ENCODE data around the gene C2orf92. TPM values are rescaled to one million over a fixed set of nuclear protein-coding genes. Genes with fewer than 3 reads are reported as not detected.

The C2orf92 gene
- total and polyA plus RNA-seq, 12 donors, result 0.83 to 25.4 (median 2.9) TPM

- Histone ChIP-seq H3K27ac (peak overlapping the region in 1 of 10 donors; percentile 49), H3K27me3 (no peaks in the 10 kb centered on the region), H3K9me3 (no peaks in the 10 kb centered on the region), H3K4me3 (no peak overlapping the region), H3K36me3 (peaks cover 0 to 11% (median 0%) of the 10 kb centered on the region in 9 donors), H3K4me1 (peaks cover 0 to 32% (median 10%) of the 10 kb centered on the region in 9 donors)
- ATAC-seq, result peak in 3 of 8 donors; percentile 6 to 9 (median 8)
- TF ChIP-seq, protein P1, sequence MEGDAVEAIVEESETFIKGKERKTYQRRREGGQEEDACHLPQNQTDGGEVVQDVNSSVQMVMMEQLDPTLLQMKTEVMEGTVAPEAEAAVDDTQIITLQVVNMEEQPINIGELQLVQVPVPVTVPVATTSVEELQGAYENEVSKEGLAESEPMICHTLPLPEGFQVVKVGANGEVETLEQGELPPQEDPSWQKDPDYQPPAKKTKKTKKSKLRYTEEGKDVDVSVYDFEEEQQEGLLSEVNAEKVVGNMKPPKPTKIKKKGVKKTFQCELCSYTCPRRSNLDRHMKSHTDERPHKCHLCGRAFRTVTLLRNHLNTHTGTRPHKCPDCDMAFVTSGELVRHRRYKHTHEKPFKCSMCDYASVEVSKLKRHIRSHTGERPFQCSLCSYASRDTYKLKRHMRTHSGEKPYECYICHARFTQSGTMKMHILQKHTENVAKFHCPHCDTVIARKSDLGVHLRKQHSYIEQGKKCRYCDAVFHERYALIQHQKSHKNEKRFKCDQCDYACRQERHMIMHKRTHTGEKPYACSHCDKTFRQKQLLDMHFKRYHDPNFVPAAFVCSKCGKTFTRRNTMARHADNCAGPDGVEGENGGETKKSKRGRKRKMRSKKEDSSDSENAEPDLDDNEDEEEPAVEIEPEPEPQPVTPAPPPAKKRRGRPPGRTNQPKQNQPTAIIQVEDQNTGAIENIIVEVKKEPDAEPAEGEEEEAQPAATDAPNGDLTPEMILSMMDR (IDR thresholded peaks at IDR 0.05), result no peak
- WGBS, 2 donors, result 92 to 96% methylated on average over 20 of the region's 20 CpGs
- DNase-seq, result no peak
- intact Hi-C loops (cut with DNase I), result loop anchor here in 2 of 10 donors (5.0 to 10.0 kb wide), 2 partner anchors 34 to 46 kb away; no protein-coding TSS in a partner anchor
Observed at GRCh38 chr2:97741251-97741650, 71.7 kb downstream of the C2orf92 start.

DNA sequence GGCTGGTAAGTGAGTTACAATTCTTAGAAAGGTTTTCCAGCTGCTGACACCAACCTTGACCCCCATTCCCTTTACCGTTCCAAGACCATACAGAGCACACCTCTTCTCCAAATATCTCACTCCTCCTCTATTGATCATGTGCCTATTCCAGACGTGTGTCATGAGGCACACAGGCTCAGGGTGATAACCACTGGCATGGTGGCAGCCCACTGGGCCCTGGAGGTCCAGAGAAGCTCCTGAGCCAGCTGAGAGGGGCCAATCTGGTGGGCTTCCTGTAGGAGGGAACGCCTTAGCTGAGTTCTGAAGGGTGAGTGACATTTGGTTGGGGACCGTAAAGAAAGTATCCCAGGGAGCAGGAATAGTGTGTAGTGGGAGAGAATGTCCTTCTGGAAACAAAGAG is 72.2 kb downstream of the C2orf92 start:
- DNase-seq, result no peak
- peak in 1 of 8 donors; percentile 6 for ATAC-seq
- intact Hi-C loops (cut with DNase I), result loop anchor here in 2 of 10 donors (5.0 to 10.0 kb wide), 2 partner anchors 34 to 47 kb away; no protein-coding TSS in a partner anchor
- Histone ChIP-seq H3K4me3 (no peak overlapping the region), H3K9me3 (no peaks in the 10 kb centered on the region), H3K27ac (peak overlapping the region in 3 of 10 donors; percentile 16 to 49 (median 27)), H3K4me1 (peaks cover 0 to 34% (median 10%) of the 10 kb centered on the region in 9 donors), H3K36me3 (peaks cover 0 to 11% (median 0%) of the 10 kb centered on the region in 9 donors), H3K27me3 (no peaks in the 10 kb centered on the region)
- TF ChIP-seq, protein P1 (IDR thresholded peaks at IDR 0.05), result no peak
- 67 to 72% methylated on average over 4 of the region's 4 CpGs for WGBS, 2 donors

- ATAC-seq, result peak; percentile 50 to 87 (median 70)
Observed at GRCh38 chr2:97742381-97742847, 72.9 kb downstream of the C2orf92 start.

DNA sequence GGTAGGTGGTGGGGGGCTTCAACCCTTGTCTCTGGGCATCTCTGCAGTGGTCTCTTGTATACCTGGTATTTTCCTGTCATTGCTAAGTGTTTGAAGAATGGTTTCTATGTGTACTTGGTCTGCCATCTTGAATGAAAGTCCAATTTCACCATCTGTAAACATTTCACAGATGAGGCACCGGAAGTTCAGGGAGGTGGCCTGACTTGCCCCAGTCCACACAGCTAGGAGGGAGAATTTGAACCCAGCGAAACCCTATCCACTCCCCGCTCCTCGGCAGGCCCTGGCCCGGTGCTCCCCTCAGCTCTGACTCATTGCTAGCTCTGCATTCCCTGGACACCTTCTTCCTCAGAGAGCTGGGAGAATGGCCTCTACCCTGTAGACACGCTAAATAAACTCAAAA is 74.4 kb downstream of the C2orf92 start:
- Histone ChIP-seq H3K9me3 (no peaks in the 10 kb centered on the region), H3K27me3 (no peaks in the 10 kb centered on the region), H3K4me3 (no peak overlapping the region), H3K36me3 (peaks cover 0 to 11% (median 0%) of the 10 kb centered on the region in 9 donors), H3K27ac (no peak overlapping the region), H3K4me1 (peaks cover 0 to 44% (median 22%) of the 10 kb centered on the region in 9 donors)
- DNase-seq (no peak), ATAC-seq (no peak)
- TF ChIP-seq, protein P1 (IDR thresholded peaks at IDR 0.05), result no peak
- 98 to 99% methylated on average over 6 of the region's 6 CpGs for WGBS, 2 donors
- intact Hi-C loops (cut with DNase I), result loop anchor here in 2 of 10 donors (5.0 to 10.0 kb wide), 2 partner anchors 37 to 49 kb away; no protein-coding TSS in a partner anchor

More at GRCh38 chr2:97742381-97742847, 72.9 kb downstream of the C2orf92 start:
- Histone ChIP-seq H3K4me3 (no peak overlapping the region), H3K4me1 (peaks cover 0 to 34% (median 14%) of the 10 kb centered on the region in 9 donors), H3K36me3 (peaks cover 0 to 11% (median 0%) of the 10 kb centered on the region in 9 donors), H3K27ac (peak overlapping the region in 3 of 10 donors; percentile 16 to 49 (median 27)), H3K27me3 (no peaks in the 10 kb centered on the region), H3K9me3 (no peaks in the 10 kb centered on the region)
- TF ChIP-seq, protein P1 (IDR thresholded peaks at IDR 0.05), result no peak
- no peak for DNase-seq
- WGBS, 2 donors, result 51 to 52% methylated on average over 4 of the region's 4 CpGs
- intact Hi-C loops (cut with DNase I), result loop anchor here in 2 of 10 donors (5.0 to 10.0 kb wide), 2 partner anchors 35 to 48 kb away; no protein-coding TSS in a partner anchor
